NCI-H345 (cell line): ENCODE results near the gene PAPSS1.

ENCODE experiments used
- DNase-seq: peaks from one replicate; lab custom pipeline; 2025; lab: John Stamatoyannopoulos, UW

Gene PAPSS1

DNA sequence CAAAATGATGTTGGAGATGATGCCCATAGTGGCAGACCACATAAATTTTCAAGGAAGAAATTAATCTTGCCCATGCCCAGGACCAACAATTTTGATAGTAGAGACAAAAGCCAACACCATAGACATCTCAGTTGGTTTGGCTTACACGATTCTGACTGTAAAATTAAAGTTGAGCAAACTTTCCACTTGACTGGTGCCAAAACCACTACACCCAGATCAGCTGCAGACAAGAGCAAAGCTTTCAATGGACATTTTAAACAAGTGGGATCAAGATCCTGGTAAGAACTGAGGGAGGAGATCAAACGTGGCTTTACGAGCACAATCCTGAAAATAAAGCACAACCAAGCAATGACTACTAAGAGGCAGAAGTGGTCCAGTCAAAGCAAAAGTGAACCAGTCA, 90.7 kb downstream of the PAPSS1 start:
- DNase-seq = no peak

DNA sequence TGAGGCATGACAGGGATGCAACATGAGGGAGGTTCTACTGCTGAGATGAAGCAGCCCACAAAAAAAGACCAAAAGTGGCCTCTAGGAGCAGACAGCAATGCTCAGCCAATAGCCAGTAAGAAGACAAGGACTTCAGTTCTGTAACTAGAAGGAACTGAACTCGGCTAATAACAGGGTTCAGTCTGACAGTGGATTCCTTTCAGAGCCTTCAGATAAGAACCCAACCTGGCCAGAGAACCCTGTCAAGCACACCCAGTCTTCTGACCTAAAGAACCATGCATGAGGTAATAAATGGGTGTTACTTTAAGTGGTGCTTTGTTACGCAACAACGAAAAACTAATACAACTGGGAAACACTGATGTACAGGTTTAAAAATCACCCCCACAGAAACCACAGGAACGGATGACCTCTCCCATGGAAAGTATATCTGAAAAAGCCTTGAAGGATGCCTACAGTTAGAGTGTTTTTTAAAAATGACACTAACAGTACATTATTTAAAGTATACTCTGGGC, 94.6 kb downstream of the PAPSS1 start:
- DNase-seq = no peak

DNA sequence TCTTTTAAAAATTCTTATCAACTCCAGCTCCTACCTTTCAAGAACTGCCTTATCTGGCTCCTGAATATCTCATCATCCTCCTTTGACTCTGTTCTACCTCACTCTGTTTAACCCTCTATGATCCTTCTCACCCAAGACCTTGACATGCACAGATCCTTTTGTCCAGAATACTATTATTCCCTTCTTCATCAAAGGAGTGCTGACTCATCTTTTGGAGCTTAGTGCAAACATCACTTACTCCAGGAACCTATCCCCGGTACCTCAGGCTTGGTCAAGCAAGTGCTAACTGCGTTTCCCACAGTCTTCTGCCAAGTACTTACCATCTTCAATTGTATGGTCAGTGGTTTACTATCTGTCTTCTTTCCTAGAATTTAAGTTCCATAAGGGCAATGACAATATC, 96.0 kb downstream of the PAPSS1 start:
- no peak for DNase-seq

DNA sequence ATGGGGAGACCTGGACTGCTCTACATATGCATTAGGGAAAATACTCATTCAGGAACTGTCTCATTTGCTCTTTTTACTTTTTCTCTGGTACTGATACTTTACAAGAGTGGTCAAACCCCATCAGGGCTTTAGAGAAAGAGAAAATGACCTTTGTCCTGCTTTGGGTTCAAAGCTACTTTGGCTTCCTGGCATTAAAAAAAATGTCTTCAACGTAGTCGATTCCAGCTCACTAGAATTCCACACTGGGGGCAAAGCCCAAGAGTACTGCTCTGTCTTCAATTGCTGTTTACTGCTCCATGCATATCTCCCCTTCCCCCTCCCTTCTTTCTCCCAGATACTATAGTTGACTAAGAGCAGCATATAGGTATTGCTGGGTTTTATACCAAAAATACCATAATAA, 98.0 kb downstream of the PAPSS1 start:
- DNase-seq = no peak

DNA sequence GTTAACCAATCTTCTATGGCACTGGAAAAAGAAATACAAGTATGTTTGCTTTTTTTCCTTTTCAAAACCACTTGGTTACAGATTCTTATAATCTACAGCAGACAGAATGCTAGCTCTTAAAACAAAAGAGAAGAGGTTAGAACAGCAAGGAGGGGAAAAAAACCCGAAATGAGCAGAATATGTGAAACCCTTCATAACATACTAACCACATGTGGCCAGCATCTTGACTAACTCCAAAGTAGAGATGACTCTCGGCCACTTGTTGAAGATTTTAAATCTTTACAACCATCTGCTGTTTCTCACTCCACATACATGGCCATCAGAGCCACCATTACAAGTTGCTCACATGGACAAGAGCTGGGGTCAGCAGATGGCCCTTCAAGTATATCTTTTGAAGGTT, 100.3 kb downstream of the PAPSS1 start:
- no peak for DNase-seq

DNA sequence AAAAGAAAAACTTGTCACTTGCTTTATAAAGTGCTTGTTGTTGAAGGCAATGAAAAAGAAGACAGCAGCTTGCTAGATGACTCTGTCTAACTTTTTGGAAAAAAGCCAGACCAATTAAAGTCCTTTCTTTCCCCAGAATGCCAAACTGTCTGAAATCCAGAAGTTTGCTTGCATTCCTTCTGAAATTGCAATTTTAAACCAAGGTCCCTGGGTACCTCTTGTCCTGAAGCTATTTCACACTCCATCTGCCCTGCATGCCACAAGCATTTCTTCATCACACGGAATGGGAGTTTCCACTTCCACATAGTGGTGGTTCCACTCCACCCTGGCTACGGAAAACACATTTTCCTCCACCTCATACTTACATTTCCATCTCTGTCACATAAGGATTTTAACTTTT, 101.0 kb downstream of the PAPSS1 start:
- no peak for DNase-seq

DNA sequence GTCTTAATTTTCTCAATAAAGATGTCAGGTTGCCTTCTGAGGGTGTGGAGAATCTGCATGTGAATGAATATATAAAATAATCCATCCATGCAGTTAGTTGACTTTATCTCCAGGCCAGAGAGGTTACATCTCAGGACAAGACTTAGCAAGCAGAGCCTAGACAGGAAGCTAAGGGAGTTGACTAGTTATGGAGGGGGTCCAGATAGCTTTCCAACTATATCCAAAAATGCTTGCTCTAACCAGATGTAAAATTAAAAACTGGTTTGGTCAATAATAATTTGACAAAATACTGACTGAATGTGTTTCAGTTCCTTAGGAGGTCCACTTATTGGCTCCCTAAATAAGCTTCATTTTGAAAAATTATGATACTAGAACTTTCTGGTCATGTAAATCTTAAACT, 101.4 kb downstream of the PAPSS1 start:
- no peak for DNase-seq

DNA sequence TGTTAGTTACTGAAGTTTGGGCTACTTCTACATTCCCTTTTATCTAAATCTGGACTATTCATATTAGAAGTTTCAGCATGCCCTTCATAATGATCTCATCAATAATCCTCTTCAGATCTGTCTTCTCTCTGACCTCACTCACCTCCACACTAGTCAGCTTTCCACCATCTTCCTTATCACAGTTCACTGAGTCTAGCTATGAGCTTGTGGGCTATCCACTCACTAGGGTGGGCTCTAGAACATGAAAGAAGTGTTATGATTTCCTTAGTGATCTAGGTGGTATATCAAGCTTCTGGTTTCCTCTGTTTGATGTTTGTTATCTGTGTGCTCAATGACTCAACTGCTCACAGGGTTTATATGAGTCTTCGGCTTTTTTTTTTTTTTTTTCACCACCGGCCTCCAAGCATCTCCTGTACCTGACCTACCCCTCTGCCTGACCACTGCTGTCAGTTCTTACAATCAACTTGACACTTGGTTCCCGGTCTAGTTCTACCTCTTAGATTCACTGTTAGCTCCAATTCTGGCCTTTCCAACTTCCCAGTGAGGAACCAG, 103.1 kb downstream of the PAPSS1 start:
- no peak for DNase-seq

DNA sequence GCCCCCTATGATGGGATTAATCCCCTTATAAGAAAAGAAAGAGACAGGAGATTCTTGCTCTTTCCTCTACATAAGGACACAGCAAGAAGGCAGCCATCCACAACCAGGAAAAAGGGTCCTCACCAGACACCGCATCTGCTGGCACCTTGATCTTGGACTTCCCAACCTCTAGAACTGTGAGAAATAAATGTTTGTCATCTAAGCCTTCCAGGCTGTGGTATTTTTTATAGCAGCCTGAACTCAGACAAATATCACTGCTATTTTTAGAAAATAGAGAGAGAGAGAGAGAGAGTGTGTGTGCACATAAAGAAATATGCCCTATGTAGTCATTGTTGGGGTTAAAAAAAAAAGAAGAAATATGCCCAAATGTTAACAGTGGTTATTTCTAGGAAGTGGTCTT, 104.2 kb downstream of the PAPSS1 start:
- no peak for DNase-seq

DNA sequence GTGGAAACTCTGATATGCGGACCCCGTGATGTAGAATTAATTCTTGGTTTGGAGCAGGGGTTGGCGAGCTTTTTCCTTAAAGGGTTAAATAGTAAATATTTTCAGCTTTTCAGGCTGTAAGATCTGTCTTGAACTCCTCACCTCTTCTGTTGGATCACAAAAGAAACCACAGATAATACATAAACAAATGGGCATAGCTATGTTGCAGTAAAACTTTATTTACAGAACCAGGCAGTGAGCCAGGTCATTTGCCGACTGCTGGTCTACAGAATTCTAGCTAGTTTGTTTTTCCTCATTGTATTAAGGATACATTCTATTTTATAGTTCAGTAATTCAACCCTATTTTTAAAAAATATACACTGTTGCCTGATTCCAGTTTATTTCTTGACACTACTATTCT, 116.6 kb downstream of the PAPSS1 start:
- DNase-seq = no peak

DNA sequence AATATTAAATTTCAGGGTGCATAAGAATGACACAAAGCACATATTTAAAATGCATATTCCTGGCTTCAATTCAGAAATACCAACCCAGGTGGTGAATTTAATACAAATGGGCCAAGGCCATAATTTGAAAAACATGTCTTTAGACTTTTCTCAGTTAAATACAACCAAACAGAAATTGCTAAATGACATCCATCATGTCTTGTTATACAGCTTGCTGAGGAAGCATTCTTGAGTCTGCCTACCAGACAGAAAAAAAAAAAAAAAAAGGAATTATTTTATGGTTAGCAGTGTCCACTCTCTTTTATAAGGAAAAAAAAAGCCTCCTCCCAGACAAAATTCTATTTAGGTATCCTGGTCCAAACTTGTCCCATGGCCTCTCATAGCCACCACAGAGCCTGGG, 119.1 kb downstream of the PAPSS1 start:
- no peak for DNase-seq

DNA sequence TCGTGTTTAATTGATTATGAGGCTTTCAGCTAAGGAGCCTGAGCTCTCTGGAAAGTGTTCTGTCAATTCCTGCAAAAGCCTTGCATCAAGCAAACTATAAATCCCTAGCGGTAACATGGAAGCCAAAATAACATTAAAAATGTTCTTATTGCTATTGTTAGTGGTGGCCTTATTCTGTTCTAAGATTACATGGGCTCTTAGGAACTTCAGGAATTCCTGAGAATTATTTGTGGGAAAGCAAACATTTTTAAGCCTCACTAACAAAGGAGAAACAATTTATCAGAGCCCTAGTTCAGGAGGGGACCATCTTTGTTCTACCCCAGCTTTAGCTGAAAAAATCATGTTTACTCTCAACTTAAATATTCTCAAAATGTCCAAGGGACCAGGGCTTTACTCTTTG, 119.6 kb downstream of the PAPSS1 start:
- no peak for DNase-seq

DNA sequence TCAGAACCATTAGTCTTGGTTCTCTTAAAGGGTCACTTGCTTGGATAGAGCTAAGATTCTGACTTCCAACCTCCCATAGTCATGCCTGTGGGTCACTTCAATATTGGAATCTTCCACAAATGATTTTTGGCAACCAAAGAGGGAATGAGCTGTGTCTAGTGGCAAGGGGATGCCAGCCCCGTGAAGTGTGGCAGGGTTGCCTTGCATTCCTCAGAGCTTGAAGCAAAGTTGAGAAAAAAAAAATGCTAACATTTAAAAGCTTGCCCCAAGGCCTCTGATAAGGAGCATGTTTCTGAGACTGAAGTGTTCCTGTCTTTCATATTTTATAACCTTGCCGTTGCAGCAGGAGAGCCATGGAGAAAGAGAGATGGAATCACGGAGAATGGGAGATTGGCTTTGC, 120.2 kb downstream of the PAPSS1 start:
- DNase-seq = no peak

DNA sequence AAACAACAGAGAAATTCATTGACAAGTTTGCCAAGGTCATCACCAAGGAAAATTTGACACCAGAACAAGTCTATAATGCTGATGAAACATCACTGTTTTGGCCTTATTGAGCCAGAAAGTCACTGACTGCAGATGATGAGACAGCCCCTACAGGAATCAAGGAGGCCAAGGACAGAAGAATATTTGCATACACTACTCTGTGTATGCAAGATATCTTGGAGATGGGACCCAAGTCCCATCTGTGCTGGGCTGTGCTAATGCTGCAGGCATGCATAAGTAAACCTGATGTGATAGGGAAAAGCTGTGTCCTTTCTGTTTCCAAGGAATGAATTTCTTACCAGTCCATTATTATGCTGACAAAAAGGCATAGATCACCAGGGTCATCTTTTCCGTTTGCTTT, 126.8 kb downstream of the PAPSS1 start:
- DNase-seq = no peak

DNA sequence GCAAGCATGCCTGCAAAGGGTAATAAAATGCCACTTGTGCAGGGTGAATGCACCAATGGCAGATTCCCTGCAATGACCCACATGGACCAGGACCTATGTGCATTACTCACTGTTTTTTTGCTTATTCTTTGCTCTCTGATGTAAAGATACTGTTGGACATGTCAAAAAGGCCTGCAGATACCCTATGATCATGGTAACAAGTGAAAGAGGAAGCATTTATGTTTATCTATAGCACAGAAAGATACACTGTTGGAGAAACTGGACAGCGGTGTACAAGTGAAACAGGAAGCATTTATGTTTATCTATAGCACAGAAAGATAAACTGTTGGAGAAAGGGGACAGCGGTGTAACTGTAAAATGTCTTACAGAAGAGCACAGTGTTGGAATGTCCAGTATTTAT, 127.5 kb downstream of the PAPSS1 start:
- DNase-seq = no peak

DNA sequence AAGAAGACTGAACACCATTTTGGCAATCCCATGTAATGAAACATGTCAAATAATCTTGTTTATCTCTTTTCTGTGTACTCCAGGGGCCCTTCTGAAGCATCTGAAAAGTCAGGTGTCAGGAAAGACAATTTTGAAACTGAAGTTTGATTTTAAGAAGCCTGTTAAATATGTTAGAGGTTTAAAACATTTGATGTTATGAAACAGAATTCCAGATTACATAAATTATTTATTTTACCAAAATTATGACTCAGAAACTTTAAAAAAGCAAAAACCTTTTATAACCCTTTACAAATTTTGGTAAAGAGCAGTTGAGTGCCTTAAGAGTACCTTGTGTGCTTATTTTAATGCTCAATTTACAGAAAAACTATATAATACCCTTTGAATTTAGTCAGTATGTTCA, 130.8 kb downstream of the PAPSS1 start:
- no peak for DNase-seq

DNA sequence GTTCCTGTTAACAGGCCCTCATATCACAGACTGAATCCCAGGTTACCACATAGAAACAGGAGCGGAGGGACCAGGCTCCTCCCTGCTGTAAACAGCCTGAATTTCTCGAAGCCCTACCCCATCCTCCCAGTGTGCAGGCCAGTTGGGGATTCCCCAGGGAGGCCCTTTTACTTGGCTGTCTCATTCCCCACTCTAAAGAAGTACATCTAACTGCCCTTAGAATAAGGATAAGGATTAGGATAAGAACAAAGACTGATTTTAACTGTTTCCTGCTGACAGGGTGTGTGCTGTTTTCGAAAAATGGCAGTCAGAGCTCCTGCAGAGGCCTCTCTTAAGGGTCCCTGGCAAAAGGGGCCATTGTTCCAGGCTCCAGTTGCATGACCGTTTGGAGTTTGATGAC, 133.7 kb downstream of the PAPSS1 start:
- no peak for DNase-seq

DNA sequence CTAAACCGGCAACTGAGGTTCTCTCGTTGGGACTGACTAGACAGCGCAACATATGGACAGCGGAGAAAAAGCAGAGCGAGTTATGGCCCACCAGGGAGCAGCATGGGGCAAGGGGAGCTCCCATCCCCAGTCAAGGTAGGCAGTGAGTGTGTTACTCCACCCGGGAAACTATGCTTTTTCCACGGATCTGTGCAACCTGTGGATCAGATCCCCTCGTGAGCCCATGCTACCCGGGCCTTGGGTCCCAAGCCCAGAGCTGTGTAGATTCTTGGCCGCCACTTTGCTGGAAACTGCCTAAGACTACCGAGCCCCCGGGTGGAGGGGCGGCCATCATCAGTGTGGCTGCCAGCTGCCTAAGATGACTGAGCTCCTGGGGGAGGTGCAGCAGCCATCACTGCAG, 140.9 kb downstream of the PAPSS1 start:
- DNase-seq = no peak

DNA sequence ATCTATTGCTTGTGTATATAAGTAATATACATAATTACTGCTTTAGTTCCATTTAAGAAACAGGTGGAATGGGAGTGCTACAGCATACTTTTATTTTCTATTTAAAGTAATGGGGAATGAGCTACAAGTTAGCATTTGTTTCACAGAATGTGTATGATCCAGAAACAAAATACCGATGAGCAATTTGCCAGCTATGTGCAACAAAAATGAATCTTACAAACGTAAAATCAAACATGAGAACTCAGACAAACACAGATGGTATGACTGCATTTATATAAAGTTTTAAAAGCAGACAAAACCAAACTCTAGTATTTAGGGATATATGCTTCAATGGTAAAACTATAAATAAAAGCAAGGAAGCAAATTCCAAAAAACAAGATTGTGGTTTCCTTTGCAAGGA, 141.7 kb downstream of the PAPSS1 start:
- DNase-seq = no peak

DNA sequence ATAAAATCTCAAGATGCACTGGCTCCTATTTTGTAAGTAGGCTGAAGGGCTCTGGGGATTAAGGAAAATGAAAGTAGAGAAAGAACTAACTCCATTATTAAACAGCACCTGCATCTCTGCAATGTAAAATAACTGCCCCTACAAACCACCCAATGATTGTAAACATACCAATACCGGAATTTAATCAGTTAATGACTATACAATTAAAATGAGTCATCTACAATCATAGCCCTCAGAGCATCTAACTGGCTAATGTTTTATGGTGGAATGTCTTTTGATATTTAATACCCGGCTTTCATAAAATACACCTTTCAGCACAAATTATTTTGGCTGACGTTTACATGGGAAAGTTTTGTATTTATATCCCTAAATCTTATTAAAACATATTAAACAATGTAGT, 142.3 kb downstream of the PAPSS1 start:
- no peak for DNase-seq

DNA sequence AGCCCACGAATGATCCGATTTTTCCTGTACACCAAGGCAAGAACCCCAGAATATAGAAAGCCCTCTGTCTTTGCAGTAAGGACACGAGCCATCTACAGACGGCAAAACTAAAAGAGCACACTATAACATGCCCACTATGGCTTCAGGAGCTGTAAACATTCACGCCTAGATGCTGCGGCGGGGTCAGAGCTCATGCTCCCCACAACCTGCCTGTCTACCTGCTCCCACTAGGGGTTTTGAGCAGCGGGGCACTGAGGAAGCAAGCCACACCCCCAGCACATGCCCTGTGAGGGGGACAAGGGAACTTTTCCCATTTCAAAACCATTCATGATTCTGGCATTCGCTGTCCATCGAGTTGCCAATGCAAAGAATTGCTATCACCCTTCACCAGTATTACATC, 144.8 kb downstream of the PAPSS1 start:
- DNase-seq = no peak

DNA sequence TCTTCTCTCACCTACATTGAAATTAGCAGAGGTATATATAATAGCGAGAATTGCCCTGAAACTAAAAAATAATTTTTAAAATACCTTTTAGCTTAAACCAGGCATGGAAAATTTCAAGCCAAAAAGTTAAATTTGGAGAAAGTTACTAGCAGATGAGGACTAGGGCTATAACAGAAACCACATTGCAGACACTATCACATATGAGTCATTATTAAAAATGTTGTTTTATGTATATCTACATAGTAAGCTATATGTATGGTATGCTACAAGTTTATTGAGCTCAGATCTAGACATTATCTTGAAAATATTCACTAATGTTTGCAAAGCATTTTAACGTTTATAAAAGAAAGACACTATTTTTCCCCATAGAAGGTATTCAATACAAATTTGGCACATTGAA, 147.8 kb downstream of the PAPSS1 start:
- DNase-seq = no peak

DNA sequence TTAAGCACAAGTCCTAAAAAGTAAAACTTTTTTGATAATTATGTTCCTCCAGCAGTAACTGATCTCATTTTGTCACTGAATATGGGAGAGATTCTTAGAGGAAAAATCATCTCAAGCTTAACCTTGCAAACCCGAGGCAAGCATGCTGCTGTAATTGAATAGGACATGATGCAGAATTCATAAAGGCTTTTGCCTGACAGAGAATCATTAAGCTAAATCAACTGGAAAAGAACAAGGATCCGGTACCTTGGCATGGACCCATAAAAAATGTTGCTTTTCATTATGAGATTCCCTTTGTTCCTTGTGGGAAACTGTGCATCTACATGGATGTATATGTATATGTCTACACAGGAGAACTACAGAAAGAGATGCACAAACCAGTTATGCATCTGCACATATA, 149.1 kb downstream of the PAPSS1 start:
- DNase-seq = no peak

DNA sequence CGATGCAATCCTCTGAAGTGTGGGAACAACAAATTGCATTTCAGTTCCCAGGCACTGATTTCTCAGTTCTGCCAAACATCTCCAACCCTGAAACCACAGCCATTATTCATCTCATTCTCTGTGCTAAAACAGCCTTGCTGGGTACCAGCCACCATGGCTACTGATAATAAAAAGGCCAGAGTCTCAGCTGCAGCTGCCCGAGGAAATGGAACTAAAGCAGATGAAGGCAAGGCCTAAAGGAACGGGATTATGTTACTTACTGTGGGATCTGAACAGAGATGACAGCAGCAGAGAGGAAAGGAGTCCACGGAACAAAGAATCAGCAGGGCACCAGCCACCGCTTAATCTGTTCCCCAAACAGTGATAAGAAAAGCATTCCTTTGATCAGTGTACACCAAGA, 155.7 kb downstream of the PAPSS1 start:
- no peak for DNase-seq
